RKO (cell line): Measurements from ENCODE around the gene ILKAP.

Experiments used
- DNase-seq: peaks from one replicate; pipeline ENCODE4 v3.0.0-alpha.2; 2016; ENCODE audit warnings: low spot score

Gene ILKAP

DNA sequence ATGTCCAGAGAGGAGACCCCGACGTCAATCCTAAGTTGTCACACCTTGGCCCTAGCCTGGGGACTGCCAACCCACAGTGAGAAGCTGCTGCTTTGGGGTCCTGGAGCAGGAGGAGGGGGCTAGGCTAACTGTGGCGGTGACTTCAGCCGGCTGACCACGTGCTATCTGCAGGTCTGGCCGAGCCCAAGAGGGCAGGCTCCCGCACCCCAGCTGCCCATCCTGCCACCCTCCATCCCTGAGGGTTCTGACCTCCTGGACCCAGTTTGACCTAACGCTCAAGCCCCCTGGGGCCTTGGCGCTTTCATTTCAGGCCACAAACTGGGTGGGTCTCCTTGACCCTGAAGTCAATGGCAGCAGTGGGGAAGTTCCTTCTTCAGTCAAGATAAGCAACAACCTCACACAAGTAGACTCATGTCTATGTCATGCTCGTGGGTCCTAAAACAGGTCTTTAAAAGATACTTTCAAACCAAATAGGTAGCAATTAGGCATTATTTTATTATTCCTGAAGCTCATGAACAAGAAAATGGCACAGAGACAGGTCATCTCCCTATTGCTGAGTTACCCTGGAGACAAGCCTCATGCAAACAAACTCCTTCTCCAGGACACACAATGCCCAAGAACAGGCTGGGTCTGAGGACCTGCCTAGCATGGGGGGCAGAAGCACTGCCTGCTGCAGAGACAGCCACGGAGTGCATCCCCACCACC lies 34.1 kb upstream of the ILKAP start:
- no peak for DNase-seq

GRCh38 chr2:238236571-238236970 lies 33.1 kb upstream of the ILKAP start:
- no peak for DNase-seq

- DNase-seq, result no peak
Observed at GRCh38 chr2:238235856-238236255, 32.4 kb upstream of the ILKAP start.

DNA sequence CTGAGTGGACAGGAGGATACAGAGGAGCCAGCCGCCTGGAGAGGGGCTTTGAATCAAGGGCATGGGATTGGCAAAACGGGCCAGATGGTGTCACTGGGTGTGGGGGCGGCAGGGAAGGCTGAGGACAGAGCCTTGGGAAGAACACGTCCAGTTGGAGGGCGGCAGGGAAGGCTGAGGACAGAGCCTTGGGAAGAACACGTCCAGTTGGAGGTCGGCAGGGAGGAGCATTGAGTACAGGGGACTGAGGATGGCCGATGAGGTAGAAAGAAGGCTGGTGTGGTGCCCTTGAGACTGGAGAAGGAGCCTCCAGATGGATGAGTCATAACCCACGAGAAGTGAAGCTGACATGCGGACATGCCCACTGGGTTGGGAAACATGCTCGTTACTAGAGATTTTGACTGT lies 31.8 kb upstream of the ILKAP start:
- DNase-seq, result no peak

DNA sequence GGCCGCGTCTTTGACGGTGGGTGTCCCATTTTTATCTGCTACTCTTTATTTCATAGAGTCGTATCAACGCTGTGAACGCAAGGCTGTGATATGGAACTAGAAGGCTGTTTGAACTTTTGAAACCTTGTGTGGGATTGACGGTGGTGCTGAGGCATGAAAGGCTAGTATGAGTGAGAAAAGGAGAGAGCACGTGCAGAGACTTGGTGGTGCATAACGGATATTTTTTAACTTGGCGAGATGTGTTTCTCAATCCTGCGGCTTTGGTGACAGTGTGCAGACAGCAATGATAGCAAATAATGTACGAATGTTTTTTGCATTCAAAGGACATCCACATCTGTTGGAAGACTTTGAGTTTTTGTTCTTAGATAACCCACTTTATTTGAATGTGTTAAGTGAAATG lies 30.1 kb upstream of the ILKAP start:
- DNase-seq, result no peak

DNA sequence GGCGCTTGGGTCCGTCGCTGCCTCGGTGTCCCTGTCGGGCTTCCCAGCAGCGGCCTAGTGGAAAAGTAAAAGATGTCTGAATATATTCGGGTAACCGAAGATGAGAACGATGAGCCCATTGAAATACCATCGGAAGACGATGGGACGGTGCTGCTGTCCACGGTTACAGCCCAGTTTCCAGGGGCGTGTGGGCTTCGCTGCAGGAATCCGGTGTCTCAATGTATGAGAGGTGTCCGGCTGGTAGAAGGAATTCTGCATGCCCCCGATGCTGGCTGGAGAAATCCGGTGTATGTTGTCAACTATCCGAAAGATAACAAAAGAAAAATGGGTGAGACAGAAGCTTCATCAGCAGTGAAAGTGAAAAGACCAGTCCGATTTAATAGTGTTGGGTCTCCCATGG lies 28.3 kb upstream of the ILKAP start:
- DNase-seq, result no peak

- no peak for DNase-seq
Observed at GRCh38 chr2:238231251-238231793, 27.8 kb upstream of the ILKAP start.

DNA sequence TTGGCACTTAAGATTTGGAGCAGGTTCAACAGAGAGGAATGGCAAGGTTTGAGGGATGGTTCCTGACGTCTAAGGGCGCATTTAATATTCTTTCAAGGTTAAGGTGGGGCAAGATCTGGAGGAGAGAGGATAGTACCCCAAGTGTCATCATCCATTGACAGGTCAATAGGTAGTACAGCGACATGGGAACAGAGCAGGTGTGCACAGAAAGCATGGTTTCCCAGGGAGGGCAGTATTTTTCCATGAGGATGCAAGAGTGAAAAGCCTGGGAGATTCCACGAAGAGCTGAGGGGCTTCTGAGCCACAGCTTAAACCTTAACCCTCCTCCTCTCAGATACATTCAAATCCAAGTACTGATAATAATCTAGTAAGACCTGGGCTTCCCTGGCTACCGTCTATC lies 27.2 kb upstream of the ILKAP start:
- DNase-seq, result no peak

DNA sequence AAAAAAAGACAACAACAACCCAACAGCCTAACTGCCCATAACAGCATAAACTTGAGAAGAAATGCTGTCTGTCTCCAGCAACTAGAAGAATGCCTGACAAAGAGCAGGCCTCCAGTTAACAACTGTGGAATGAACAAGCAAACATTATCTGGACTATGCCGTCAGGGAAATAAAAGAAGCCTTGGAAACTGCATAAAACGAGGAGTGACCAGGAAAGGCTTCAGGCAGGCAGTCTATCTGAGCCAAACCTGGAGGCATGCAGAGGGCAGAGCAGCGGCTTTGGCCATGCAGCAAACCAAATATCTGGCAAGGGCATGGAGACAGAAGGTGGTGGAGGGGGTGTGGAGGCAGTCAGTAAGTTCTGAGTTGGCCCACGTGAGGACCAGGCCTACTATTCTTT lies 25.2 kb upstream of the ILKAP start:
- no peak for DNase-seq

DNA sequence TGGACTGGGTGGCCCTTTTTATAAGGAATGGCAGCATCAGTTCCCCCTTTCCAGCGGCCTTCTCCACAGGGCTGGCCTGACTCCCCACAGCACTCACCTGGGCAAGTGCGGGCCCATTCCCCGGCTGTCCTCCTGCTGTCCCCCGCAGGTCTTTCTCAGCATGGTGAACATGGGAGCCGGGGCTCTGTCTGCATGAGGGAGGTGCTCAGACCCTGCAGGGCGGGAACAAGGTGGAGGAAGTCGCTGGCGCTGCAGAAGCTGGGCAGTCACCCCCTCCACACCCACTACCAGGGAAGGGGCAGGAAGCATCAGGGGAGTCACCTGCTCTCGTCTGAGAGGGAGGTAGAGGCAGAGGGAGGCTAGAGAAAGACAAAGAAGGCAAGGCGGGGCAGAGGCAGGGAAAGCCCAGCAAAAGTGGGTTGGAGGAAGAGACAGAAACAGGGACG lies 24.1 kb upstream of the ILKAP start:
- no peak for DNase-seq

DNA sequence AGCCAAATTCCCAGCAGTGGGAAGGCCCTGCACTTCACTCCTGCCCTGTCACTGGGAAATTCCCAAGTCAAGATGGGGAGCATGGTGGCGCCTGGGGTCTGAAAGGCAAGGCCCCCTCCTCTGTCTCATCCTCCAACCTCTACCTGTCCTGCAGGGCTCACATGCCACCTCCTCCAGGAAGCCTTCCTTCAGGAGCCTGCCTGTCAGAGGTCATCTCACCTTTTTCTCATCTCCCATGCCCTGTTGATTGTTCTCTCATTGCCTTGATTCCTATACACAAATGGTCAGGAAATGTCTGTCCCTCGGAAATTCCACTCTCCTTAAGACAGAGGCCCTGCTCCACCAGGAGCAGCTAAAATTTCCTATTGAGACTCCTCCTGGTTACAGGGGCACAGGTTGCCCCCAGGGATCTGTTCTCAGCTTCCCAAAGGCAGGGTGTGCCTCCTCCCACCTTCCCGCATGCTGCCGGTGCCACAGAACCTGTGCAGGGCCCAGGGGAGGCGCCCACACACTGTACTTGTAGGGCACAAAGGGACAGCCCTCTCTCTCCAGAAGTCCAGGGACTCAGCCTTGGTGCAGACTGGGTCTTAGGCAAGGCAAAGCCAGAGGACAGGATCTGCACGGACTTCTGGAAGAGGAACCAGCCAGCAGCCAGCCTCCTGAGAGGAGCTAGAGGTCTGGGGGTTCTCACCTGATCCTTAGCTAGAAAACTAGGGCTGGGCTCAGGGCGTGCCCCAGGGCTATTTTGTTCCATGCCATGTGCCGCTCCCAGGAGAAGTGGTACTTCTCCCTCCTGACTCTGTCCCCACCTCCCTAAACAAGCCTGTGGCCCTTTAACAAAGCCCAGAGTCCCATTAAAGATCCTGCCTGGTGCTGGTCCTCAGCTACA lies 23.4 kb upstream of the ILKAP start:
- no peak for DNase-seq

DNA sequence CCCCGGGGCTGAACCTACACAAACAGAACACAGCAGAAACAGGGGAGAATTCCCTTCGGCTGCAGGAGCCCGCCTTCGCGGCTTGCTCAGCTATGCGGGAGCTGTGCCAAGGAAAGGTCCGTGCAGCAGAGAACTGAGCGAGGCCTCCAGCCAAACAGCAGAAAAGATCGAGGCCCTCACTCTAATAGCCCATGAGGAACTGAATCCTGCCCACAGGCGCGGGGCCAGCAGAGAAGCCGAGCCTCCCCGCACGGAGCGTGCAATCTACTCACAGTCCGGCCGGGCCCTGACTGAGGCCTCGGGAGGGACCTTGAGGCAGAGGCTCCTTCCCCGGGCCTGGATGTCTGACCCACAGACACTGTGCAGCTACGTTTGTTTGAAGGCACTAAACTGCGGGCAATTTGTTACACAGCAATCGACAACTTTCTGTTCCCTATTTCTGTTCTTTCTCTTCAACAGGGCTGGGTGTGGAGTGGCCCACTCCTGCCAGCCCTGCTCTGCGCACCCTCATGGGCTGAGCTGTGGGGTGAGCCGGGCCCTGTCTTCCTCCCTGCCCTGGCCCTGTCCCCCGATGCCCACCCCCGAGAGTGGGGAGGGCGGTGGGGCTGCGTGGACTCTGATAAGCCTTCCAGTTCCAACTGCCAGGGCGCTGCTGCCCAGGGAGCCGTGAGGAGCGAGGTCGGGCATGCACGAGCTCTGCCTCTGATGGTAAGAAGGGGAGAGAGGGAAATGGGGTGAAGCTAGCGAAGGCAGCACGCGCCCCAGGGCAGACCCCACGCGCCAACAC lies 22.6 kb upstream of the ILKAP start:
- no peak for DNase-seq

DNA sequence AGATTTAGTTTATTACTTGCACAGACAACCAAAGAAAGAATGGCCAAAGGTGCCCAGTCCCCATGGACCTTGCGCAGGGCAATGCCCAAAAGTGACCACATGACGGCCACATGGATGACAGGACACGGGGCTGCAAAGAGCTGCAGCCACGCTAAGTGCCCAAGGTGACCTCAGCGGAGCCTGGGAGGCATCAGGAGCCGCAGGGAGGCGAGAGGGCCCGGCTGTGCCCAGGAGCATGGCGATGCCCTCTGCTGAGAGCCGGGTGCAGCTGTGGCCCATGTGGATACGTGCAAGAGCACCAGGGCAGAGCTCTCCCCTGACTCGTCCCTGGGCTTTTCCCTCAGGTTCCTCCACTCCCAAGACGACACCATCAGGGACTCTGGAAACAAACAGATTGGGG lies 21.6 kb upstream of the ILKAP start:
- no peak for DNase-seq

- no peak for DNase-seq
Observed at GRCh38 chr2:238224356-238225035, 21.0 kb upstream of the ILKAP start.

- no peak for DNase-seq
Observed at GRCh38 chr2:238220892-238221521, 17.5 kb upstream of the ILKAP start.

- no peak for DNase-seq
Observed at GRCh38 chr2:238220274-238220891, 16.9 kb upstream of the ILKAP start.

GRCh38 chr2:238216651-238217184 lies 13.2 kb upstream of the ILKAP start:
- DNase-seq, result no peak

DNA sequence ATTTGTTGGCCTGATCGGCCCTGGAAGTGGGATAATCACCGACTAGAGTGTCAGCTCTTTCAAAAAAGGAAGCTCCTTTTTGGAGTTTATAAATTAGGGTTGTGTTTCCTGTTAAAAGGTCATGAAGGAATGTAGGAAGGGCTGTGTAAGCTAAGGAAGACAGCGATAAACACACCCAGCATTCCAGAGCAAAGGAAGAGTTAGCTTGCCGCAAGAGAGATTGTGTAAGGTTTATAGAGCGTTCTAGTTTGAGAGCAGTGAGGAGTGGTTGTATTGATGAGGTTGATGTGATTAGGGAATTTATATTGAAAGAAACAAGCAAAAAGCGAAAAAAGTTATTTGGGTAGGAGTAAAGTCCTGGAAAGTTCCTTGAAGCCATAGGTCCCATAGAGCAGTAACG lies 3.5 kb upstream of the ILKAP start:
- DNase-seq, result no peak

DNA sequence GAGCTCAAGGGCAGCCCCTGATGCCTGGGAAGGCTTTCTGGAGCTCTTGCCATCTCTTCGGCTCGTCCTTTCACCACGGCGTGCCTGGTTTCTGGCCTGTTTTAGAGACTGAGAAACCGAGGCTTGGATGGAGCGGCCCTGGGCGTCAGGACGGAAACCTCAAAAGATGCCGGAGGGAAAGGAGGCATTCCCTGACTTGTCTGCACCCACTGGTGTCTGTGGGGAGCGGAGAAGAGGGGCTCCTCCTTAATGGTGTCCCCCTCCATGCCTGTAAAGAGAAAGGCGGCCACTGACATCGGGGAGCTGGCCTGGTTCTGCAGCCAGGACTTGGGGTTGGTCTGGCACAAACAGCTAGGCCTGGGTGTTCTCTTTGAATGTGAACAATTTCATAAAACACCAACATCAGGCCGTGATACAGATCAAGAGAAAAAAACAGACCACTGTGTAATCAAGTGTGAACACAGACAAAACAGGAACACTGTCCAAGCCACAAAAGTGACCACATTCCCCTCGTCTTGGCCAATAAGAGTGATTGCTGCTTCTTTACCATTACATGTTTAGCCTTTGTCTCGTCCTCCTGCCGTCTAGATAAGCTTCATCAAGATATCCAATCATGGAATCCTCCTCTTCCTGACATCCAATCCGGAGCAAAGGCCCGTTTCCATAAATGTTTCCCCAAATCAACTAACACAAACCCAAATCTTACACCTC lies 633 bp upstream of the ILKAP start:
- DNase-seq, result no peak
